ENCODE data around the gene PHACTR4. TPM values are rescaled to one million over a fixed set of nuclear protein-coding genes. Genes with fewer than 3 reads are reported as not detected.

The PHACTR4 gene
- total and polyA plus RNA-seq, 2 donors (not counting 1 experiment from before 2014, with no cell fraction given): 5.5 to 6.9 TPM

DNA sequence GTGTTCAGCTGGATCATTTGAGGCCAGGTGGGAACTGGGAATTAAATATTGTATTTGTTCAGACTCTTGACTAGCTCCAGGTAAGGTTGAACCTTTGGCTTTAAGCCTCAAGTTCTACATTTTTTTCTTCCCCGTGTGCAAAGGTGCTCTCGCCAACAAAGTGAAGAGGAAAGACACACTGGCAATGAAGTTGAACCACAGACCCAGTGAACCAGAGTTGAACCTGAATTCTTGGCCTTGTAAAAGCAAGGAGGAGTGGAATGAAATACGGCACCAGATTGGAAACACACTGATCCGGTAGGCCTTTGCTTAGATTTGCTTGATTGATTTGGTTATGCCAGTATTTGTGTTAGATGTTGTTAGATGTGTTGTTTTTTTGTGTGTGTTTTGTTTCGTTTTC, 110.8 kb downstream of the PHACTR4 start:
- no peak overlapping the region for H2AFZ ChIP-seq (ENCODE audit: low read length)
- no peak for DNase-seq (ENCODE audit: low read depth in 2 of 2)
- H3K4me1 ChIP-seq (ENCODE audit: control insufficient read depth, extremely low read depth, insufficient read depth, low read length): no peaks in the 10 kb centered on the region
- H3K36me3 ChIP-seq (ENCODE audit: control insufficient read depth, insufficient read depth, low read length): peaks cover 4% of the 10 kb centered on the region
- no peaks in the 10 kb centered on the region for H3K79me2 ChIP-seq (ENCODE audit: control insufficient read depth, insufficient read depth, low read length)
- H3K27me3 ChIP-seq (ENCODE audit: control insufficient read depth, insufficient read depth, low read length): no peaks in the 10 kb centered on the region
- no peaks in the 10 kb centered on the region for H3K9me3 ChIP-seq (ENCODE audit: control insufficient read depth, insufficient read depth, low read depth, low read length)
- no peaks in the 10 kb centered on the region for H4K20me1 ChIP-seq (ENCODE audit: control insufficient read depth, extremely low read depth, insufficient read depth, low read length)
- H3K4me3 ChIP-seq (replicated peaks in 1 of 4; ENCODE audit: control extremely low read depth in 1 of 4, insufficient read depth in 1 of 4, low read depth in 3 of 4, low read length in 4 of 4): no peak overlapping the region
- TF ChIP-seq, protein P1, sequence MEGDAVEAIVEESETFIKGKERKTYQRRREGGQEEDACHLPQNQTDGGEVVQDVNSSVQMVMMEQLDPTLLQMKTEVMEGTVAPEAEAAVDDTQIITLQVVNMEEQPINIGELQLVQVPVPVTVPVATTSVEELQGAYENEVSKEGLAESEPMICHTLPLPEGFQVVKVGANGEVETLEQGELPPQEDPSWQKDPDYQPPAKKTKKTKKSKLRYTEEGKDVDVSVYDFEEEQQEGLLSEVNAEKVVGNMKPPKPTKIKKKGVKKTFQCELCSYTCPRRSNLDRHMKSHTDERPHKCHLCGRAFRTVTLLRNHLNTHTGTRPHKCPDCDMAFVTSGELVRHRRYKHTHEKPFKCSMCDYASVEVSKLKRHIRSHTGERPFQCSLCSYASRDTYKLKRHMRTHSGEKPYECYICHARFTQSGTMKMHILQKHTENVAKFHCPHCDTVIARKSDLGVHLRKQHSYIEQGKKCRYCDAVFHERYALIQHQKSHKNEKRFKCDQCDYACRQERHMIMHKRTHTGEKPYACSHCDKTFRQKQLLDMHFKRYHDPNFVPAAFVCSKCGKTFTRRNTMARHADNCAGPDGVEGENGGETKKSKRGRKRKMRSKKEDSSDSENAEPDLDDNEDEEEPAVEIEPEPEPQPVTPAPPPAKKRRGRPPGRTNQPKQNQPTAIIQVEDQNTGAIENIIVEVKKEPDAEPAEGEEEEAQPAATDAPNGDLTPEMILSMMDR (conservative IDR thresholded peaks at IDR 0.05 in 1 of 2, IDR thresholded peaks at IDR 0.05 in 1 of 2; ENCODE audit: low read depth in 1 of 2, low read length in 2 of 2): no peak
- no peak for TF ChIP-seq EZH2 (IDR thresholded peaks at IDR 0.05; ENCODE audit: low read length, missing control alignments)
- no peak overlapping the region for H3K9ac ChIP-seq (ENCODE audit: insufficient read depth, low read length)
- H3K27ac ChIP-seq (ENCODE audit: insufficient read depth, low read length): no peak overlapping the region
- H3K4me2 ChIP-seq (ENCODE audit: extremely low read depth, insufficient read depth, low read length): no peak overlapping the region

DNA sequence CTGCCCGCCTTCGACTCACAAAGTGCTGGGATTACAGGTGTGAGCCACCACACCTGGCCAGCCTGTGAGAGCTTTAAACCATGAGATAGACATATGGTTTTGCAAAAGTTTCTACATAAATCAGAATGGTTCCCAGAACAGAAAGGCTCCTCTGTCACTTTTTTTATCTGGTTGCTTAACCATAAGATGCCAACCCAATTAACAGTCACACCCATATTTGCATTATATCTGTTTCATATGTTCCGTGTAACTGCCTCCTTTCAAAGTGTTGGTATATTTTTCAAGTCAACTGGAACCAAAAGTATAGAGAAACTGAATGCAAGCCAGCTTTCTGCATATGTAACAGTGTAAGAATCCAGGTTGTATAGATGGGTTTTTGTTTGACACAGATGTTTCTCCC, 112.6 kb downstream of the PHACTR4 start:
- no peaks in the 10 kb centered on the region for H3K27me3 ChIP-seq (ENCODE audit: control insufficient read depth, insufficient read depth, low read length)
- H3K27ac ChIP-seq (ENCODE audit: insufficient read depth, low read length): no peak overlapping the region
- no peak overlapping the region for H3K4me3 ChIP-seq (replicated peaks in 1 of 4; ENCODE audit: control extremely low read depth in 1 of 4, insufficient read depth in 1 of 4, low read depth in 3 of 4, low read length in 4 of 4)
- peaks cover 4% of the 10 kb centered on the region for H3K36me3 ChIP-seq (ENCODE audit: control insufficient read depth, insufficient read depth, low read length)
- no peaks in the 10 kb centered on the region for H3K79me2 ChIP-seq (ENCODE audit: control insufficient read depth, insufficient read depth, low read length)
- TF ChIP-seq, protein P1 (conservative IDR thresholded peaks at IDR 0.05 in 1 of 2, IDR thresholded peaks at IDR 0.05 in 1 of 2; ENCODE audit: low read depth in 1 of 2, low read length in 2 of 2): no peak
- no peak for TF ChIP-seq EZH2 (IDR thresholded peaks at IDR 0.05; ENCODE audit: low read length, missing control alignments)
- no peaks in the 10 kb centered on the region for H3K4me1 ChIP-seq (ENCODE audit: control insufficient read depth, extremely low read depth, insufficient read depth, low read length)
- H4K20me1 ChIP-seq (ENCODE audit: control insufficient read depth, extremely low read depth, insufficient read depth, low read length): no peaks in the 10 kb centered on the region
- H3K9me3 ChIP-seq (ENCODE audit: control insufficient read depth, insufficient read depth, low read depth, low read length): no peaks in the 10 kb centered on the region
- DNase-seq (ENCODE audit: low read depth in 2 of 2): no peak
- H3K9ac ChIP-seq (ENCODE audit: insufficient read depth, low read length): no peak overlapping the region
- no peak overlapping the region for H2AFZ ChIP-seq (ENCODE audit: low read length)
- H3K4me2 ChIP-seq (ENCODE audit: extremely low read depth, insufficient read depth, low read length): no peak overlapping the region

DNA sequence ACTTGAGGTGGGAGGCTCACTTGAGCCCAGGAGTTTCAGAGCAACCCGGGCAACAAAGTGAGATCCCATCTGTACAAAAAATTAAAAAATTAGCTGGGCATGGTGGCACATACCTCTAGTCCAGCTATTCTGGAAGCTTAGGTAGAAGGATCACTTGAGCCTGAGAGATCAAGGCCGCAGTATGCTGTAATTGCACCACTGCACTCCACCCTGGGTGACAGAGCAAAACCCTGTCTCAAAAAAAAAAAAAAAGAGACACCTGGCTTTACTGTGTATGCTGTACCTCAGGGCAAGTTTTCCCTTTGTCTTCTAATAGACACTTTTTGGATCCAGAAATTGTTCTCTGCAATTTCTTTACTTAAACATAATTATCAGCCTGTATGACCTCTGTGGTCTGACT, 113.2 kb downstream of the PHACTR4 start:
- peaks cover 4% of the 10 kb centered on the region for H3K36me3 ChIP-seq (ENCODE audit: control insufficient read depth, insufficient read depth, low read length)
- H3K4me1 ChIP-seq (ENCODE audit: control insufficient read depth, extremely low read depth, insufficient read depth, low read length): no peaks in the 10 kb centered on the region
- no peak overlapping the region for H3K4me2 ChIP-seq (ENCODE audit: extremely low read depth, insufficient read depth, low read length)
- no peaks in the 10 kb centered on the region for H3K27me3 ChIP-seq (ENCODE audit: control insufficient read depth, insufficient read depth, low read length)
- H3K9ac ChIP-seq (ENCODE audit: insufficient read depth, low read length): no peak overlapping the region
- H3K79me2 ChIP-seq (ENCODE audit: control insufficient read depth, insufficient read depth, low read length): no peaks in the 10 kb centered on the region
- no peak overlapping the region for H3K27ac ChIP-seq (ENCODE audit: insufficient read depth, low read length)
- DNase-seq (ENCODE audit: low read depth in 2 of 2): no peak
- H3K9me3 ChIP-seq (ENCODE audit: control insufficient read depth, insufficient read depth, low read depth, low read length): no peaks in the 10 kb centered on the region
- H3K4me3 ChIP-seq (replicated peaks in 1 of 4; ENCODE audit: control extremely low read depth in 1 of 4, insufficient read depth in 1 of 4, low read depth in 3 of 4, low read length in 4 of 4): no peak overlapping the region
- no peak overlapping the region for H2AFZ ChIP-seq (ENCODE audit: low read length)
- no peaks in the 10 kb centered on the region for H4K20me1 ChIP-seq (ENCODE audit: control insufficient read depth, extremely low read depth, insufficient read depth, low read length)
- TF ChIP-seq, protein P1 (conservative IDR thresholded peaks at IDR 0.05 in 1 of 2, IDR thresholded peaks at IDR 0.05 in 1 of 2; ENCODE audit: low read depth in 1 of 2, low read length in 2 of 2): no peak
- TF ChIP-seq EZH2 (IDR thresholded peaks at IDR 0.05; ENCODE audit: low read length, missing control alignments): no peak

Data from fibroblast of lung (primary cell).